ENCODE measurements around the gene MYBPC2.

DNA sequence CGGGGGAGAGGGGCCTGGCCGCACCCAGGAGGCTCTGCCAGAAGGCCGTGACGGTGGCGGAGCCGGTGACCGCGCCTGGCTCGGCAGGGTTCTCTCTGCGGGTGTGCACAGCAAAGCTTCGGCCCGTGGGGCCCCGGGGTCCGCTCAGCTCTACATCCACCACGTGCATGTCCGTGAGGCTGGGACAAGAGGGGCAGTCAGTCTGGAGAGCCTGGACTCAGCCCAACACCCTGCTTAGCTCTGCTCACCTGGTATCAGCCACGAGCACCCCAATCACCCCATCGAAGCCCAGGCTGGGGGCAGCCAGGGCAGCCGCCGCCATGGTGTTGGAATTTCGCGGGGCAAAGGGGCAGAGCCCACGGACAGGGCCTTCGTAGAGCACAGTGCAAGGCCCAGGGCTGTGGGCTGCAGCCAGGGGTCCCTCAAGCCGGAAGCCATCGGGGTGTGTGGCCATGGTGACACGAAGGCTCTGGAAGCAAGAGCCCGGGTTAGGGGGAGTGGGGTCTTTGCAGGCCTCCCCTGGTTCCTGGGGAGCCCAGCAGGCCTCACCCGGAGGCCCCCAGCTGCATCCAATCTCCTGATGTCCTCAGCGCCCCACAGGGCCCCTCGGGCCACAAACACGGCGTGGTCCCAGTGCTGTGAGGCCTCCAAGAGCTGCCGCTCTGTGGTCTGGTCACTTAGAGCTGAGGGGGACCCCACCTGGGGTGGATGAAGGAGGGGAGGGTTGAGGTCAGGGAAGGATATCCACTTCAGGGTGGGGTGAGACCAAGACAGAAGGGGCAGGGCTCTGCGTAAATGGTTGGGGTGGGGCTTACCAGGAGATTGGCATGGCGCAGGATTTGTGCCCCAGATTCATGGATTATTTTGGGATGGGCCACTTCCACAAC lies 79.7 kb downstream of the MYBPC2 start:
- TF ChIP-seq, protein P1, sequence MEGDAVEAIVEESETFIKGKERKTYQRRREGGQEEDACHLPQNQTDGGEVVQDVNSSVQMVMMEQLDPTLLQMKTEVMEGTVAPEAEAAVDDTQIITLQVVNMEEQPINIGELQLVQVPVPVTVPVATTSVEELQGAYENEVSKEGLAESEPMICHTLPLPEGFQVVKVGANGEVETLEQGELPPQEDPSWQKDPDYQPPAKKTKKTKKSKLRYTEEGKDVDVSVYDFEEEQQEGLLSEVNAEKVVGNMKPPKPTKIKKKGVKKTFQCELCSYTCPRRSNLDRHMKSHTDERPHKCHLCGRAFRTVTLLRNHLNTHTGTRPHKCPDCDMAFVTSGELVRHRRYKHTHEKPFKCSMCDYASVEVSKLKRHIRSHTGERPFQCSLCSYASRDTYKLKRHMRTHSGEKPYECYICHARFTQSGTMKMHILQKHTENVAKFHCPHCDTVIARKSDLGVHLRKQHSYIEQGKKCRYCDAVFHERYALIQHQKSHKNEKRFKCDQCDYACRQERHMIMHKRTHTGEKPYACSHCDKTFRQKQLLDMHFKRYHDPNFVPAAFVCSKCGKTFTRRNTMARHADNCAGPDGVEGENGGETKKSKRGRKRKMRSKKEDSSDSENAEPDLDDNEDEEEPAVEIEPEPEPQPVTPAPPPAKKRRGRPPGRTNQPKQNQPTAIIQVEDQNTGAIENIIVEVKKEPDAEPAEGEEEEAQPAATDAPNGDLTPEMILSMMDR (IDR thresholded peaks at IDR 0.05 in 2 of 3, conservative IDR thresholded peaks at IDR 0.05 in 1 of 3; ENCODE audit: insufficient read depth in 2 of 3, low read depth in 1 of 3, low read length in 3 of 3) = no peak
- TF ChIP-seq MAZ (CRISPR knock-in tag; conservative IDR thresholded peaks at IDR 0.05 in 1 of 2, IDR thresholded peaks at IDR 0.05 in 1 of 2) = no peak
- TF ChIP-seq CC2D1A (IDR thresholded peaks at IDR 0.05) = no peak
- no peak for TF ChIP-seq CREB1 (IDR thresholded peaks at IDR 0.05)
- TF ChIP-seq CREB1 (CRISPR knock-in tag; IDR thresholded peaks at IDR 0.05) = no peak
- no peak for TF ChIP-seq PRPF4 (IDR thresholded peaks at IDR 0.05; ENCODE audit: insufficient read depth, low read depth, low read length, poor library complexity, severe bottlenecking)
- no peak for TF ChIP-seq NCOA2 (IDR thresholded peaks at IDR 0.05; ENCODE audit: partially characterized antibody in 2 of 2)

Data from K562 (cell line).